ENCODE results near the gene PCDH15. TPM values are rescaled to one million over a fixed set of nuclear protein-coding genes. Genes with fewer than 3 reads are reported as not detected.

The PCDH15 gene
- polyA plus RNA-seq, 1 of the 3 experiments (the other 2 are of a cell fraction) = 0.03 TPM

DNA sequence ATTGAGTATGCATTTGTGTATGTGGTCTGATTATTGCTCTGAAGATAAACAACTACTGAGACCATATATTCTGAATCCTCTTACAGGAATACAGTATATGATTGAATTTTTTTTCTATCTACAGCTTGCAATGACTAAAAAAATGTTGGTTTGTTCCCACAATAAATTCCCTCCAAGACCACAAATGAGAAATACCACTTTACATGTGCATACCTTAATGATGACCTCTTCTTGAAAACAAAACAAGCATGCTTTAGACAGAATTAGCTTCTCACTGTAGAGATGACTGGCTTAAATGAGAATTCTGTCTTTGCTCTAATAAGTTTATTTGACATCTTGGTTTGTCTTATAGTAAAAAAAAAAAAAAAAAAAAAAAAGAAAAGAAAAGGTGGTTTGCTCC is 241.5 kb downstream of the PCDH15 start:
- no peaks in the 10 kb centered on the region for H3K27me3 ChIP-seq (ENCODE audit: insufficient read depth)
- DNase-seq = no peak
- TF ChIP-seq TAF1 (IDR thresholded peaks at IDR 0.05; ENCODE audit: borderline replicate concordance, low read depth, low read length) (no peak), TEAD4 (IDR thresholded peaks at IDR 0.05; ENCODE audit: borderline replicate concordance, insufficient read depth) (no peak), EP300 (IDR thresholded peaks at IDR 0.05; ENCODE audit: borderline replicate concordance in 1 of 2, low read depth in 1 of 2, low read length in 1 of 2) (no peak), RCOR1 (IDR thresholded peaks at IDR 0.05; ENCODE audit: low read length) (no peak), FOXJ3 (CRISPR knock-in tag; IDR thresholded peaks at IDR 0.05) (no peak), SIN3A (IDR thresholded peaks at IDR 0.05; ENCODE audit: borderline replicate concordance, low read depth, low read length) (no peak), TCF12 (IDR thresholded peaks at IDR 0.05) (no peak), USF1 (IDR thresholded peaks at IDR 0.05; ENCODE audit: borderline replicate concordance, low read depth) (no peak), IRF3 (IDR thresholded peaks at IDR 0.05; ENCODE audit: low read depth, low read length) (no peak), GATA2 (CRISPR knock-in tag; IDR thresholded peaks at IDR 0.05) (no peak), FOXM1 (IDR thresholded peaks at IDR 0.05; ENCODE audit: low read depth) (no peak), GABPA (IDR thresholded peaks at IDR 0.05; ENCODE audit: low read depth) (no peak), NFIC (IDR thresholded peaks at IDR 0.05; ENCODE audit: borderline replicate concordance) (no peak), MEF2A (IDR thresholded peaks at IDR 0.05; ENCODE audit: borderline replicate concordance, low read depth) (no peak)
- TF ChIP-seq, protein P1, sequence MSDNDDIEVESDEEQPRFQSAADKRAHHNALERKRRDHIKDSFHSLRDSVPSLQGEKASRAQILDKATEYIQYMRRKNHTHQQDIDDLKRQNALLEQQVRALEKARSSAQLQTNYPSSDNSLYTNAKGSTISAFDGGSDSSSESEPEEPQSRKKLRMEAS (IDR thresholded peaks at IDR 0.05; ENCODE audit: low read depth) = no peak
- TF ChIP-seq, protein P2, sequence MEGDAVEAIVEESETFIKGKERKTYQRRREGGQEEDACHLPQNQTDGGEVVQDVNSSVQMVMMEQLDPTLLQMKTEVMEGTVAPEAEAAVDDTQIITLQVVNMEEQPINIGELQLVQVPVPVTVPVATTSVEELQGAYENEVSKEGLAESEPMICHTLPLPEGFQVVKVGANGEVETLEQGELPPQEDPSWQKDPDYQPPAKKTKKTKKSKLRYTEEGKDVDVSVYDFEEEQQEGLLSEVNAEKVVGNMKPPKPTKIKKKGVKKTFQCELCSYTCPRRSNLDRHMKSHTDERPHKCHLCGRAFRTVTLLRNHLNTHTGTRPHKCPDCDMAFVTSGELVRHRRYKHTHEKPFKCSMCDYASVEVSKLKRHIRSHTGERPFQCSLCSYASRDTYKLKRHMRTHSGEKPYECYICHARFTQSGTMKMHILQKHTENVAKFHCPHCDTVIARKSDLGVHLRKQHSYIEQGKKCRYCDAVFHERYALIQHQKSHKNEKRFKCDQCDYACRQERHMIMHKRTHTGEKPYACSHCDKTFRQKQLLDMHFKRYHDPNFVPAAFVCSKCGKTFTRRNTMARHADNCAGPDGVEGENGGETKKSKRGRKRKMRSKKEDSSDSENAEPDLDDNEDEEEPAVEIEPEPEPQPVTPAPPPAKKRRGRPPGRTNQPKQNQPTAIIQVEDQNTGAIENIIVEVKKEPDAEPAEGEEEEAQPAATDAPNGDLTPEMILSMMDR (IDR thresholded peaks at IDR 0.05) = no peak
- H3K79me2 ChIP-seq (ENCODE audit: insufficient read depth) = no peaks in the 10 kb centered on the region
- H3K9ac ChIP-seq = no peak overlapping the region
- H3K4me1 ChIP-seq (ENCODE audit: control insufficient read depth in 1 of 2, insufficient read depth in 2 of 2, low read depth in 1 of 2, low read length in 1 of 2) = no peaks in the 10 kb centered on the region
- H2AFZ ChIP-seq (ENCODE audit: low read depth) = no peak overlapping the region
- CTCF ChIA-PET = interaction anchor here (0.7 kb wide), 1 partner anchor 222 kb away, joined by 3 read pairs; no protein-coding TSS in a partner anchor
- no peaks in the 10 kb centered on the region for H3K9me3 ChIP-seq
- POLR2A ChIA-PET = no interaction called here
- no peak overlapping the region for H3K4me3 ChIP-seq (ENCODE audit: low read depth in 2 of 2, low read length in 1 of 2)
- H3K4me2 ChIP-seq = no peak overlapping the region
- H3K27ac ChIP-seq (ENCODE audit: low read depth in 2 of 2, low read length in 1 of 2) = no peak overlapping the region
- H3K36me3 ChIP-seq (replicated peaks in 1 of 2; ENCODE audit: control insufficient read depth in 1 of 2, insufficient read depth in 2 of 2, low read length in 1 of 2) = no peaks in the 10 kb centered on the region
- no peaks in the 10 kb centered on the region for H4K20me1 ChIP-seq (ENCODE audit: insufficient read depth)
- H3K9me2 ChIP-seq = no peaks in the 10 kb centered on the region
- no peaks in the 10 kb centered on the region for H3F3A ChIP-seq (replicated peaks; ENCODE audit: insufficient read depth)
